ENCODE measurements around the gene RNF144B.

RNF144B gene

DNA sequence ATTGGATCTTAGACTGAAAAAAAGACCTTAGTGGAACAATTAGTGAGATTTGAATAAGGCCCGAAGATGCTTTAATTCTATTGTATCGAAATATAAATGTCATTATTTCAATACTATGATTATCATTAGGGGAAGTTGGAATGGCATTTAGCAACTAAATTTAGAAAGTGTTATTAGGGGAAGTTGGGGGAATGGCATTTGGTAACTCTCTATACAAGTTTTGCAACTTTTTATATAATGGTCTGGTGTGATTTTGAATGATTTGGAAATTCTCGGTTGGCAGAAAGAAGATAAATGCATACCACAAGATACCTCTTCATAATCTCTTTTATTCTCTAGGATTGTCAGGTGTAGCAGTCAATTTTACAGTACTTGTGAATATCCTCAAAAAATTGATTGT, 49.2 kb downstream of the RNF144B start:
- DNase-seq, result no peak
- Histone ChIP-seq H3K36me3 (replicated peaks) (no peaks in the 10 kb centered on the region), H3K27ac (no peak overlapping the region), H3K4me3 (ENCODE audit: low read depth, low read length) (no peak overlapping the region), H3K27me3 (replicated peaks) (no peaks in the 10 kb centered on the region)
- in situ Hi-C loops (cut with HindIII; ENCODE audit: low pct_ligation_motif_present, low sequenced_read_pairs), result no loop called here
- TF ChIP-seq, protein P1, sequence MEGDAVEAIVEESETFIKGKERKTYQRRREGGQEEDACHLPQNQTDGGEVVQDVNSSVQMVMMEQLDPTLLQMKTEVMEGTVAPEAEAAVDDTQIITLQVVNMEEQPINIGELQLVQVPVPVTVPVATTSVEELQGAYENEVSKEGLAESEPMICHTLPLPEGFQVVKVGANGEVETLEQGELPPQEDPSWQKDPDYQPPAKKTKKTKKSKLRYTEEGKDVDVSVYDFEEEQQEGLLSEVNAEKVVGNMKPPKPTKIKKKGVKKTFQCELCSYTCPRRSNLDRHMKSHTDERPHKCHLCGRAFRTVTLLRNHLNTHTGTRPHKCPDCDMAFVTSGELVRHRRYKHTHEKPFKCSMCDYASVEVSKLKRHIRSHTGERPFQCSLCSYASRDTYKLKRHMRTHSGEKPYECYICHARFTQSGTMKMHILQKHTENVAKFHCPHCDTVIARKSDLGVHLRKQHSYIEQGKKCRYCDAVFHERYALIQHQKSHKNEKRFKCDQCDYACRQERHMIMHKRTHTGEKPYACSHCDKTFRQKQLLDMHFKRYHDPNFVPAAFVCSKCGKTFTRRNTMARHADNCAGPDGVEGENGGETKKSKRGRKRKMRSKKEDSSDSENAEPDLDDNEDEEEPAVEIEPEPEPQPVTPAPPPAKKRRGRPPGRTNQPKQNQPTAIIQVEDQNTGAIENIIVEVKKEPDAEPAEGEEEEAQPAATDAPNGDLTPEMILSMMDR (IDR thresholded peaks at IDR 0.05; ENCODE audit: low read depth, low read length, missing control alignments), result no peak

DNA sequence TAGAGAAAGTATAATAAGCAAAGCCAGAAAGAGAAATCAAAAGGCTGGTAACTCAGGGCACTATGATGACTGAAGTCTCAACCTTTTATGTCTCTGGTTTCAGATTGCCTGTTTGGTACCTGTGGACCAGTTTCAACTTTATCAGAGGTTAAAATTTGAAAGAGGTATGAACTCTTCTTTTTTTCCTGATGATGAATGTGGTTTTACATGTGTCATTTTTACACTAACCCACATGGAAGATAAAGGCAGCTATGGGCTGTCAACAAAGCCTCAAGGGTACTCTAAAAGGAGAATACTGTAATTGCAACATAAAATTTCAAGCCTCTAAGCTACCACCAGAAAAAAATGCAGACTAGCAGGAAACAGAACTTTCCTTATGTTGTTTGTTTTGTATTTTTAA, 52.4 kb downstream of the RNF144B start:
- in situ Hi-C loops (cut with HindIII; ENCODE audit: low pct_ligation_motif_present, low sequenced_read_pairs), result no loop called here
- DNase-seq, result no peak
- TF ChIP-seq, protein P1 (IDR thresholded peaks at IDR 0.05; ENCODE audit: low read depth, low read length, missing control alignments), result no peak
- H3K36me3 ChIP-seq (replicated peaks), result no peaks in the 10 kb centered on the region
- no peaks in the 10 kb centered on the region for H3K27me3 ChIP-seq (replicated peaks)
- no peak overlapping the region for H3K4me3 ChIP-seq (ENCODE audit: low read depth, low read length)
- no peak overlapping the region for H3K27ac ChIP-seq

DNA sequence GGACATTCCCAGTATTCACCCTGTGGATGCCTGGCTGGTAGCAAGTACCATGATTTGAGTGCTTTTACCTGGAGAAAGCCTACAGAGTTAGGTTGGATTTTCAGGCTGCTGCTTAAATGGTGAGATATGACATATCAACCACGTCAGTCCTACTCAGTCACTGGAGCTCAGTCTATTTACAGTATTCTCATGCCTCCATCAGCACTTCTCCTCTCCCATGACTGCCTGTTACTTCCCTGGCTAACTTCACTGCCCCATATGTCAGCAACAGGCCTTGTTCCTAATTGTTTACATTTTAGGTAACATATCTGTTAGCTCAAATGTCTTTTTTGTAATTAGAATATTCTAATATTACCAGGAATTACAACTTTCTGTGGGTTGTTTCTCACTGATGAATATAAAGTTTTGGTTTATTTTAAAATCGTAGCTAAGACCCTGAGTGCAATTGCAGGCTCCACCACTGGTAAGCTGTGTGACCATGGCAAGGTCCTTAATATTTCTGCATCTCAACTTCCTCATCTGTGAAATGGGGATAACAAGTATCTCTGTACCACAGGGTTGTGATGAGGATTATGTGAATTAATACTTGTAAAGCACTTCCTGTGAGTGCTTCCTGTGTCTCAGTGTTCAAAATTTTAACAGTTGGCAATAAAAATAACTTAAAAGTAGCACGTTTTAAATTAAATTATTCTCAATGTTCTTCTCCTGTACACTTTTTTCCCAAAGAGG, 54.3 kb downstream of the RNF144B start:
- DNase-seq, result no peak

DNA sequence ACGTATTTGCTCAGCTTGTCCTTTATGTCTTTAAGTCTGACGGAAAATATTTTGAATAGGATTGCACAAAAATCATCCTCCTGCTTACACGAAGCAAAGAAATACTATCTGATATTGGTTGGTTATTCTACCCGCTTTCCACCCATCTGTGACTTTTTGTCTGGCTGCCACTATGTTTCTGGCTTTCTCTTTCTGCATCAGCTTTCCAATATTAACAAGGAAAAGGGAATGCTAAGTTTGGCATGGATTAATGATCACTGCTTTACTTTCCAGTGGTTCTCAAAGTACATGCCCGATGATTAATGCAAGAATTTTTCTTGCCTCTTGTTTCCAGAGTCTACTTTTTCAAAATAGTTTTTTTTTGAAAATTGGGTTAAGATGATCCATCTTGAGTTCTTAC, 57.0 kb downstream of the RNF144B start:
- Histone ChIP-seq H3K4me3 (ENCODE audit: low read depth, low read length) (no peak overlapping the region), H3K27ac (no peak overlapping the region), H3K36me3 (replicated peaks) (no peaks in the 10 kb centered on the region), H3K27me3 (replicated peaks) (no peaks in the 10 kb centered on the region)
- TF ChIP-seq, protein P1 (IDR thresholded peaks at IDR 0.05; ENCODE audit: low read depth, low read length, missing control alignments), result no peak
- DNase-seq, result no peak
- in situ Hi-C loops (cut with HindIII; ENCODE audit: low pct_ligation_motif_present, low sequenced_read_pairs), result no loop called here

More for the DNA sequence above, 54.3 kb downstream of the RNF144B start:
- H3K27me3 ChIP-seq (replicated peaks), result no peaks in the 10 kb centered on the region
- no peaks in the 10 kb centered on the region for H3K36me3 ChIP-seq (replicated peaks)
- no peak overlapping the region for H3K4me3 ChIP-seq (ENCODE audit: low read depth, low read length)
- TF ChIP-seq, protein P1 (IDR thresholded peaks at IDR 0.05; ENCODE audit: low read depth, low read length, missing control alignments), result no peak
- in situ Hi-C loops (cut with HindIII; ENCODE audit: low pct_ligation_motif_present, low sequenced_read_pairs), result no loop called here
- no peak overlapping the region for H3K27ac ChIP-seq

DNA sequence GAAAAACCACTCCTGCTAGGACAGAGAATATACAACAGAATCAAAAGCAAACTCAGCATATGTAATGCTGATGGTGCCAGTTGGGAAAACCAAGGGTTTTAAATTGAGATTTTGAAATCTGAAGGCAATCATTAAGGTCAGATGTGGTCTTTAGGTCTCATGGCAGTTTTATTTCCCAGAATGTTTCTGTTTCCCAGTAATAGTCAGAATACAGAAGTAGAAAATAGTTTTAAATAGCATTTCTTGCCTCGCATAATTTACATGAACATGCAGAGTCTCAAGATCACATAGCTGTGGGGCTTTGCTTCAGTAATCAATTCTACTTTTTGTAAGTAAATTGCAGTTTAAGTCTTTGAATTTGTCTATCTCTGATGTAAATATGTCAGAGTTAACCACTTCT, 58.1 kb downstream of the RNF144B start:
- Histone ChIP-seq H3K27ac (no peak overlapping the region), H3K36me3 (replicated peaks) (no peaks in the 10 kb centered on the region), H3K4me3 (ENCODE audit: low read depth, low read length) (no peak overlapping the region), H3K27me3 (replicated peaks) (no peaks in the 10 kb centered on the region)
- TF ChIP-seq, protein P1 (IDR thresholded peaks at IDR 0.05; ENCODE audit: low read depth, low read length, missing control alignments), result no peak
- no peak for DNase-seq
- in situ Hi-C loops (cut with HindIII; ENCODE audit: low pct_ligation_motif_present, low sequenced_read_pairs), result no loop called here

DNA sequence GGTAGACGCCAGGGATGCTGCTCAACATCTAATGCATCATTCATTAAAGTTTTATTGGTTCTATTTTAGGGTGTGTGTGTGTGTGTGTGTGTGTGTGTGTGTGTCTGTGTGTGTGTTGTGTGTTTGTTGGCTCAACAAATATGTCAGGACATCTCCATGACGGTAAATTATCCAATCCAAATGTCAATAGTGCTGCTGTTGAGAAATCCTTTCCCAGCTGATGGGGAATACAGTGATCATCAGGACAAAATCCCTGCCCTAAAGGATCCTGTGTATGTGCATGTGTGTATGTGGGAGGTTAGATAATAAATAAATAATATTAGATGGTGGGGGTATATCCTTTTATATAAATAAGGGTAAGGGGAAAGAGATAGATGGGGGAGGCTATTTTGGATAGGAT, 59.6 kb downstream of the RNF144B start:
- Histone ChIP-seq H3K27me3 (replicated peaks) (no peaks in the 10 kb centered on the region), H3K36me3 (replicated peaks) (no peaks in the 10 kb centered on the region), H3K27ac (no peak overlapping the region), H3K4me3 (ENCODE audit: low read depth, low read length) (no peak overlapping the region)
- TF ChIP-seq, protein P1 (IDR thresholded peaks at IDR 0.05; ENCODE audit: low read depth, low read length, missing control alignments), result no peak
- in situ Hi-C loops (cut with HindIII; ENCODE audit: low pct_ligation_motif_present, low sequenced_read_pairs), result no loop called here
- no peak for DNase-seq
